ENCODE results near the gene CD99.

Gene CD99

GRCh38 chrX:2690856-2691542 lies at the start of gene CD99:
Gene CD99 (plus strand): TSS chrX:2691295. CDS start chrX:2691361, 66 bp downstream.
- DNase-seq (ENCODE audit: low read depth in 2 of 2) = peak; percentile 73 to 80

GRCh38 chrX:2642146-2642545 lies 48.9 kb upstream of the CD99 start:
- no peak for DNase-seq (ENCODE audit: low read depth in 2 of 2)

GRCh38 chrX:2642791-2643190 lies 48.3 kb upstream of the CD99 start:
- DNase-seq (ENCODE audit: low read depth in 2 of 2) = no peak

- DNase-seq (ENCODE audit: low read depth in 2 of 2) = no peak
Measured at GRCh38 chrX:2643880-2644279, 47.2 kb upstream of the CD99 start.

- no peak for DNase-seq (ENCODE audit: low read depth in 2 of 2)
Measured at GRCh38 chrX:2645563-2645962, 45.5 kb upstream of the CD99 start.

- no peak for DNase-seq (ENCODE audit: low read depth in 2 of 2)
Measured at GRCh38 chrX:2647627-2648026, 43.5 kb upstream of the CD99 start.

- DNase-seq (ENCODE audit: low read depth in 2 of 2) = no peak
Measured at GRCh38 chrX:2650037-2650436, 41.1 kb upstream of the CD99 start.

- DNase-seq (ENCODE audit: low read depth in 2 of 2) = no peak
Measured at GRCh38 chrX:2650865-2651264, 40.2 kb upstream of the CD99 start.

GRCh38 chrX:2652106-2652505 lies 39.0 kb upstream of the CD99 start:
- no peak for DNase-seq (ENCODE audit: low read depth in 2 of 2)

- no peak for DNase-seq (ENCODE audit: low read depth in 2 of 2)
Measured at GRCh38 chrX:2654436-2655340, 36.4 kb upstream of the CD99 start.

- no peak for DNase-seq (ENCODE audit: low read depth in 2 of 2)
Measured at GRCh38 chrX:2656257-2656836, 34.7 kb upstream of the CD99 start.

- no peak for DNase-seq (ENCODE audit: low read depth in 2 of 2)
Measured at GRCh38 chrX:2657532-2658113, 33.5 kb upstream of the CD99 start.

- DNase-seq (ENCODE audit: low read depth in 2 of 2) = no peak
Measured at GRCh38 chrX:2658585-2659292, 32.4 kb upstream of the CD99 start.

- DNase-seq (ENCODE audit: low read depth in 2 of 2) = no peak
Measured at GRCh38 chrX:2662586-2662985, 28.5 kb upstream of the CD99 start.

GRCh38 chrX:2664502-2664901 lies 26.6 kb upstream of the CD99 start:
- DNase-seq (ENCODE audit: low read depth in 2 of 2) = no peak

- DNase-seq (ENCODE audit: low read depth in 2 of 2) = no peak
Measured at GRCh38 chrX:2665387-2666304, 25.4 kb upstream of the CD99 start.

- no peak for DNase-seq (ENCODE audit: low read depth in 2 of 2)
Measured at GRCh38 chrX:2666491-2666890, 24.6 kb upstream of the CD99 start.

GRCh38 chrX:2670978-2671377 lies 20.1 kb upstream of the CD99 start:
- DNase-seq (ENCODE audit: low read depth in 2 of 2) = no peak

GRCh38 chrX:2672084-2672483 lies 19.0 kb upstream of the CD99 start:
- no peak for DNase-seq (ENCODE audit: low read depth in 2 of 2)

GRCh38 chrX:2673611-2674010 lies 17.5 kb upstream of the CD99 start:
- no peak for DNase-seq (ENCODE audit: low read depth in 2 of 2)

Data from activated CD4-positive, alpha-beta T cell treated with anti-CD3 and anti-CD28 coated beads for 24 hours (primary cell).